Measurements from ENCODE around the gene FILIP1.

FILIP1 gene

GRCh38 chr6:75397171-75397570 lies 96.4 kb downstream of the FILIP1 start:
- DNase-seq (ENCODE audit: low read depth): no peak
- no peak overlapping the region for H3K4me3 ChIP-seq (ENCODE audit: control insufficient read depth, low read depth, low read length)
- no peak for TF ChIP-seq CTCF (conservative IDR thresholded peaks at IDR 0.05; ENCODE audit: control insufficient read depth, insufficient read depth, low read depth, low read length)

GRCh38 chr6:75396005-75396800 lies 97.4 kb downstream of the FILIP1 start:
- no peak for DNase-seq (ENCODE audit: low read depth)
- H3K4me3 ChIP-seq (ENCODE audit: control insufficient read depth, low read depth, low read length): no peak overlapping the region
- TF ChIP-seq CTCF (conservative IDR thresholded peaks at IDR 0.05; ENCODE audit: control insufficient read depth, insufficient read depth, low read depth, low read length): no peak

GRCh38 chr6:75393806-75394205 lies 99.8 kb downstream of the FILIP1 start:
- no peak overlapping the region for H3K4me3 ChIP-seq (ENCODE audit: control insufficient read depth, low read depth, low read length)
- no peak for TF ChIP-seq CTCF (conservative IDR thresholded peaks at IDR 0.05; ENCODE audit: control insufficient read depth, insufficient read depth, low read depth, low read length)
- no peak for DNase-seq (ENCODE audit: low read depth)

GRCh38 chr6:75391276-75391675 lies 102.3 kb downstream of the FILIP1 start:
- no peak for TF ChIP-seq CTCF (conservative IDR thresholded peaks at IDR 0.05; ENCODE audit: control insufficient read depth, insufficient read depth, low read depth, low read length)
- no peak overlapping the region for H3K4me3 ChIP-seq (ENCODE audit: control insufficient read depth, low read depth, low read length)
- no peak for DNase-seq (ENCODE audit: low read depth)

GRCh38 chr6:75386050-75386770 lies 107.4 kb downstream of the FILIP1 start:
- peak; percentile 70 for DNase-seq (ENCODE audit: low read depth)
- TF ChIP-seq CTCF (conservative IDR thresholded peaks at IDR 0.05; ENCODE audit: control insufficient read depth, insufficient read depth, low read depth, low read length): no peak
- no peak overlapping the region for H3K4me3 ChIP-seq (ENCODE audit: control insufficient read depth, low read depth, low read length)

GRCh38 chr6:75384116-75384515 lies 109.5 kb downstream of the FILIP1 start:
- no peak for DNase-seq (ENCODE audit: low read depth)
- no peak overlapping the region for H3K4me3 ChIP-seq (ENCODE audit: control insufficient read depth, low read depth, low read length)
- TF ChIP-seq CTCF (conservative IDR thresholded peaks at IDR 0.05; ENCODE audit: control insufficient read depth, insufficient read depth, low read depth, low read length): no peak
